HG03045 (cell line): ENCODE measurements around the gene BCR.
"Not testable (repeated sequence)": the region's sequence is repeated elsewhere in the genome, so short reads cannot be mapped to it uniquely, and the experiment has no call there.

Source experiments
- ATAC-seq: cut with Tn5 transposase; IDR thresholded peaks from one replicate; pipeline ENCODE4 v1.9.1; 2021; ENCODE audit warnings: mild to moderate bottlenecking, moderate library complexity; ENCODE audit not compliant: unreplicated experiment

Gene BCR

GRCh38 chr22:23285734-23286133, 105.4 kb downstream of the BCR start:
- no peak for ATAC-seq

- ATAC-seq: no peak
Measured at GRCh38 chr22:23286296-23286695, 106.0 kb downstream of the BCR start.

GRCh38 chr22:23287136-23288095, 107.1 kb downstream of the BCR start:
- ATAC-seq: no peak

GRCh38 chr22:23288301-23289129, 108.2 kb downstream of the BCR start:
- no peak for ATAC-seq

- no peak for ATAC-seq
Measured at GRCh38 chr22:23289130-23289503, 108.8 kb downstream of the BCR start.

GRCh38 chr22:23289851-23290724, 109.8 kb downstream of the BCR start:
- no peak for ATAC-seq

- no peak for ATAC-seq
Measured at GRCh38 chr22:23291806-23292452, 111.6 kb downstream of the BCR start.

GRCh38 chr22:23292453-23293350, 112.4 kb downstream of the BCR start:
- no peak for ATAC-seq

- no peak for ATAC-seq
Measured at GRCh38 chr22:23293720-23294119, 113.4 kb downstream of the BCR start.

- ATAC-seq: no peak
Measured at GRCh38 chr22:23294221-23294620, 113.9 kb downstream of the BCR start.

- no peak for ATAC-seq
Measured at GRCh38 chr22:23300476-23300875, 120.2 kb downstream of the BCR start.

GRCh38 chr22:23301591-23301990, 121.3 kb downstream of the BCR start:
- no peak for ATAC-seq

- no peak for ATAC-seq
Measured at GRCh38 chr22:23302171-23303002, 122.1 kb downstream of the BCR start.

- no peak for ATAC-seq
Measured at GRCh38 chr22:23305321-23305910, 125.1 kb downstream of the BCR start.

- ATAC-seq: no peak
Measured at GRCh38 chr22:23305922-23306374, 125.6 kb downstream of the BCR start.

GRCh38 chr22:23306438-23306921, 126.2 kb downstream of the BCR start:
- ATAC-seq: no peak

GRCh38 chr22:23306926-23307325, 126.6 kb downstream of the BCR start:
- no peak for ATAC-seq

GRCh38 chr22:23307511-23307910, 127.2 kb downstream of the BCR start:
- ATAC-seq: not testable (repeated sequence)
